DND-41 (cell line): ENCODE measurements around the gene OR2A7.
"Not testable (repeated sequence)": the region's sequence is repeated elsewhere in the genome, so short reads cannot be mapped to it uniquely, and the experiment has no call there.

Experiments
- EZH2 ChIP-seq: IDR thresholded peaks from 3 replicates; pipeline ENCODE4 v1.6.1; 2012; ENCODE audit warnings: borderline replicate concordance, low read depth, mild to moderate bottlenecking, moderate library complexity, low read length, inconsistent platforms; ENCODE audit not compliant: severe bottlenecking
- TF ChIP-seq, protein P1 (sequence below): IDR thresholded peaks from 2 replicates; pipeline ENCODE4 v1.5.1; 2012; ENCODE audit warnings: borderline replicate concordance, low read length, moderate library complexity, mild to moderate bottlenecking; ENCODE audit not compliant: poor library complexity, severe bottlenecking; ENCODE audit errors: extremely low read depth

DNA sequence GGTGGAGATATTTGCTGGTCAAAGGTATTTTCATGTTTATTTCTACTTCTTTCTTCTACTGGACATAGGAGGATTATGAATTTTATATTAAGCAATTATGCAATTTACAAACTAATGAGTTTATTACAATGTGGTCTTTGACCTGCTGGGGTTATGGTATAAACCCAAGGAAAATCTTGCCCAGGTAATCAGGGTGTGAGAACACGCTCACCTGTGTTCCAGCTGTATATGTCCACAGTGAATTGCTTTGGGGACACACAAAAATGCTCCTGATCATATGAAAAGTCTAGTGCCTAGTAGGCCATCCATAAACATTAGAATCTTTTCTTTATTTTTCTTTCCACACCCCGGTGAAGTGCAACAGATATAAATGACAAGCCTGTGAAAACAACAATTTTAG, 25.2 kb downstream of the OR2A7 start, which contains the start of gene OR2A42:
- TF ChIP-seq, protein P1, sequence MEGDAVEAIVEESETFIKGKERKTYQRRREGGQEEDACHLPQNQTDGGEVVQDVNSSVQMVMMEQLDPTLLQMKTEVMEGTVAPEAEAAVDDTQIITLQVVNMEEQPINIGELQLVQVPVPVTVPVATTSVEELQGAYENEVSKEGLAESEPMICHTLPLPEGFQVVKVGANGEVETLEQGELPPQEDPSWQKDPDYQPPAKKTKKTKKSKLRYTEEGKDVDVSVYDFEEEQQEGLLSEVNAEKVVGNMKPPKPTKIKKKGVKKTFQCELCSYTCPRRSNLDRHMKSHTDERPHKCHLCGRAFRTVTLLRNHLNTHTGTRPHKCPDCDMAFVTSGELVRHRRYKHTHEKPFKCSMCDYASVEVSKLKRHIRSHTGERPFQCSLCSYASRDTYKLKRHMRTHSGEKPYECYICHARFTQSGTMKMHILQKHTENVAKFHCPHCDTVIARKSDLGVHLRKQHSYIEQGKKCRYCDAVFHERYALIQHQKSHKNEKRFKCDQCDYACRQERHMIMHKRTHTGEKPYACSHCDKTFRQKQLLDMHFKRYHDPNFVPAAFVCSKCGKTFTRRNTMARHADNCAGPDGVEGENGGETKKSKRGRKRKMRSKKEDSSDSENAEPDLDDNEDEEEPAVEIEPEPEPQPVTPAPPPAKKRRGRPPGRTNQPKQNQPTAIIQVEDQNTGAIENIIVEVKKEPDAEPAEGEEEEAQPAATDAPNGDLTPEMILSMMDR = not testable (repeated sequence)
- TF ChIP-seq EZH2 = not testable (repeated sequence)
